ENCODE measurements around the gene BOC.

- TF ChIP-seq POLR2A (IDR thresholded peaks at IDR 0.05), result no peak
- no peak for TF ChIP-seq CTCF (IDR thresholded peaks at IDR 0.05)
These were observed 34.4 kb downstream of the BOC start for GRCh38 chr3:113245761-113246161.
